ENCODE measurements around the gene TIMM10.

Gene TIMM10

GRCh38 chr11:57556041-57556440 is 25.5 kb upstream of the TIMM10 start:
- no peak overlapping the region for H3K9ac ChIP-seq (ENCODE audit: low read length)
- TF ChIP-seq CTCF (IDR thresholded peaks at IDR 0.05; ENCODE audit: low read length) (no peak), EZH2 (IDR thresholded peaks at IDR 0.05; ENCODE audit: borderline replicate concordance, low read length) (no peak)
- H3K9me2 ChIP-seq (ENCODE audit: low read depth, low read length), result no peaks in the 10 kb centered on the region
- H3F3A ChIP-seq (ENCODE audit: insufficient read depth, low read length), result no peaks in the 10 kb centered on the region
- H3K36me3 ChIP-seq (ENCODE audit: insufficient read depth, low read length), result peaks cover 29% of the 10 kb centered on the region
- H3K27ac ChIP-seq (ENCODE audit: low read depth, low read length, poor library complexity, severe bottlenecking), result no peak overlapping the region
- H2AFZ ChIP-seq (ENCODE audit: low read length), result no peak overlapping the region
- no peaks in the 10 kb centered on the region for H3K4me1 ChIP-seq (ENCODE audit: insufficient read depth, low read length, severe bottlenecking)
- H3K9me3 ChIP-seq (ENCODE audit: low read length), result no peaks in the 10 kb centered on the region
- no peaks in the 10 kb centered on the region for H3K27me3 ChIP-seq (ENCODE audit: insufficient read depth, low read length)
- no peaks in the 10 kb centered on the region for H4K20me1 ChIP-seq (ENCODE audit: insufficient read depth, low read length)
- H3K4me3 ChIP-seq (ENCODE audit: low read depth, low read length, poor library complexity, severe bottlenecking), result no peak overlapping the region
- H3K79me2 ChIP-seq (ENCODE audit: insufficient read depth, low read length), result no peaks in the 10 kb centered on the region
- H3K4me2 ChIP-seq (ENCODE audit: low read length), result no peak overlapping the region

DNA sequence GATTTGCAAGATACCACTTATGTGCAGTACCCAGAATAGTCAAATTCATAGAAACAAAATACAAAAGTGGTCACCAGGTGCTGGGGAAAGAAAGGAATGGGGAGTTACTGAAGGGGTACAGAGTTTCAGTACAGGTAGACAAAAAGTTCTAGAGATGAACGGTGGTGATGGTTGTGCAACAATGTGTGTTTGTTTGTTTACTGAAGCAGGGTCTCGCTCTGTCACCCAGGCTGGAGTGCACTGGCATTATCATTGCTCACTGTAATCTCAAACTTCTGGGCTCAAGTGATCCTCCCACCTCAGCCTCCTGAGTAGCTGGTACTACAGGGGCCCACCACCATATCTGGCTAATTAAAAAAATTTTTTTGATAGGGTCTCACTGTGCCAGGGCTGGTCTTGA is 24.8 kb upstream of the TIMM10 start:
- Histone ChIP-seq H3K4me2 (ENCODE audit: low read length) (no peak overlapping the region), H4K20me1 (ENCODE audit: insufficient read depth, low read length) (no peaks in the 10 kb centered on the region), H3K4me1 (ENCODE audit: insufficient read depth, low read length, severe bottlenecking) (no peaks in the 10 kb centered on the region), H3K27me3 (ENCODE audit: insufficient read depth, low read length) (no peaks in the 10 kb centered on the region), H3K27ac (ENCODE audit: low read depth, low read length, poor library complexity, severe bottlenecking) (no peak overlapping the region), H3K79me2 (ENCODE audit: insufficient read depth, low read length) (no peaks in the 10 kb centered on the region), H3K36me3 (ENCODE audit: insufficient read depth, low read length) (peaks cover 35% of the 10 kb centered on the region), H3K9me3 (ENCODE audit: low read length) (no peaks in the 10 kb centered on the region), H3F3A (ENCODE audit: insufficient read depth, low read length) (no peaks in the 10 kb centered on the region), H3K9ac (ENCODE audit: low read length) (no peak overlapping the region), H3K9me2 (ENCODE audit: low read depth, low read length) (no peaks in the 10 kb centered on the region), H2AFZ (ENCODE audit: low read length) (no peak overlapping the region), H3K4me3 (ENCODE audit: low read depth, low read length, poor library complexity, severe bottlenecking) (no peak overlapping the region)
- TF ChIP-seq CTCF (IDR thresholded peaks at IDR 0.05; ENCODE audit: low read length), result no peak
- no peak for TF ChIP-seq EZH2 (IDR thresholded peaks at IDR 0.05; ENCODE audit: borderline replicate concordance, low read length)

GRCh38 chr11:57552479-57552878 is 21.9 kb upstream of the TIMM10 start:
- Histone ChIP-seq H3K9me3 (ENCODE audit: low read length) (no peaks in the 10 kb centered on the region), H3K9ac (ENCODE audit: low read length) (no peak overlapping the region), H3K36me3 (ENCODE audit: insufficient read depth, low read length) (peaks cover 33% of the 10 kb centered on the region), H3K4me1 (ENCODE audit: insufficient read depth, low read length, severe bottlenecking) (no peaks in the 10 kb centered on the region), H2AFZ (ENCODE audit: low read length) (no peak overlapping the region), H3K79me2 (ENCODE audit: insufficient read depth, low read length) (no peaks in the 10 kb centered on the region), H3K27me3 (ENCODE audit: insufficient read depth, low read length) (no peaks in the 10 kb centered on the region), H3K9me2 (ENCODE audit: low read depth, low read length) (no peaks in the 10 kb centered on the region), H3K4me2 (ENCODE audit: low read length) (no peak overlapping the region), H3K27ac (ENCODE audit: low read depth, low read length, poor library complexity, severe bottlenecking) (no peak overlapping the region), H4K20me1 (ENCODE audit: insufficient read depth, low read length) (no peaks in the 10 kb centered on the region), H3K4me3 (ENCODE audit: low read depth, low read length, poor library complexity, severe bottlenecking) (no peak overlapping the region), H3F3A (ENCODE audit: insufficient read depth, low read length) (no peaks in the 10 kb centered on the region)
- TF ChIP-seq EZH2 (IDR thresholded peaks at IDR 0.05; ENCODE audit: borderline replicate concordance, low read length) (no peak), CTCF (IDR thresholded peaks at IDR 0.05; ENCODE audit: low read length) (no peak)
